Prostate gland (tissue), 2 donors: ENCODE results near the gene SMIM17. TPM values are rescaled to one million over a fixed set of nuclear protein-coding genes. Genes with fewer than 3 reads are reported as not detected.

Source experiments
- DNase-seq: peaks from one replicate; pipeline ENCODE4 v3.0.0-alpha.2; 2019; ENCODE audit warnings: low spot score
- H3K27ac ChIP-seq, 2 donors: fragments of 200-600 bp; sonication (generic); 2 replicates each; pipeline ENCODE4 v1.5.1; 2017 to 2019
- H3K27me3 ChIP-seq: fragments of 200-600 bp; sonication (generic); replicated peaks from 2 replicates; pipeline ENCODE4 v1.5.1; 2019; ENCODE audit not compliant: insufficient read depth
- H3K36me3 ChIP-seq, 2 donors: fragments of 200-600 bp; sonication (generic); 1 replicate in 1 of 2; 2 replicates in 1 of 2; pipeline versions ENCODE4 v1.5.1 to v1.8.1; 2017 to 2019
- H3K4me1 ChIP-seq: fragments of 200-600 bp; sonication (generic); replicated peaks from 2 replicates; pipeline ENCODE4 v1.5.1; 2019
- H3K4me3 ChIP-seq, 2 donors: fragments of 200-600 bp; sonication (generic); 2 replicates each; pipeline ENCODE4 v1.5.1; 2017 to 2019
- H3K9me3 ChIP-seq: fragments of 200-600 bp; sonication (generic); 2 replicates; pipeline ENCODE4 v1.5.1; 2017
- CTCF ChIP-seq, 4 experiments: fragments of 200-600 bp in 2 of 4; fragments of 450-650 bp in 2 of 4; sonication (generic) in 2 of 4; IDR thresholded peaks; 1 replicate in 3 of 4; 2 replicates in 1 of 4; pipeline ENCODE4 v1.5.1; 2016 to 2019; ENCODE audit warnings: antibody characterized with exemption in 4 of 4, mild to moderate bottlenecking in 2 of 4, moderate library complexity in 2 of 4
- POLR2A ChIP-seq: fragments of 450-650 bp; IDR thresholded peaks from one replicate; pipeline ENCODE4 v1.6.1; 2016; ENCODE audit warnings: antibody characterized with exemption, mild to moderate bottlenecking
- POLR2AphosphoS5 ChIP-seq: sonication (generic); formaldehyde crosslinking; IDR thresholded peaks from one replicate; pipeline ENCODE4 v1.6.1; 2017; ENCODE audit warnings: antibody characterized with exemption
- WGBS: methylation state at CpG from one replicate; pipeline ENCODE4 v1.1.5; 2018; 5-methylcytosine and 5-hydroxymethylcytosine counted together
- intact Hi-C: fragments of 100-400 bp; cut with DNase I; formaldehyde crosslinking; loops from one replicate; pipeline ENCODE4 v1.14.2; 2022
- total RNA-seq, 2 donors: library from RNA; depleted of rRNA; stranded (reverse); fragments of >200 nt; gene quantifications; one replicate each; pipeline ENCODE4 v1.1.0, GENCODE V29; 2016

The SMIM17 gene
- total RNA-seq, 2 donors from 2014 or later, result not detected

GRCh38 chr19:56612737-56613136 is 30.2 kb upstream of the SMIM17 start:
- no peaks in the 10 kb centered on the region for H3K4me1 ChIP-seq
- TF ChIP-seq POLR2A (no peak), CTCF (IDR thresholded peaks at IDR 0.05) (no peak), POLR2AphosphoS5 (no peak)
- WGBS, result 86% methylated on average over 2 of the region's 2 CpGs

GRCh38 chr19:56613639-56614038 is 29.3 kb upstream of the SMIM17 start:
- no peak for DNase-seq
- Histone ChIP-seq H3K4me1 (no peaks in the 10 kb centered on the region), H3K36me3 (no peaks in the 10 kb centered on the region), H3K27me3 (no peaks in the 10 kb centered on the region), H3K4me3 (no peak overlapping the region), H3K27ac (no peak overlapping the region), H3K9me3 (no peaks in the 10 kb centered on the region)
- WGBS, result 89% methylated on average over 5 of the region's 5 CpGs
- intact Hi-C loops, result no loop called here
- TF ChIP-seq CTCF (IDR thresholded peaks at IDR 0.05), result no peak
- TF ChIP-seq POLR2AphosphoS5, result no peak
- TF ChIP-seq POLR2A, result no peak

More at GRCh38 chr19:56612737-56613136, 30.2 kb upstream of the SMIM17 start:
- Histone ChIP-seq H3K36me3 (no peaks in the 10 kb centered on the region), H3K9me3 (no peaks in the 10 kb centered on the region), H3K4me3 (no peak overlapping the region), H3K27ac (no peak overlapping the region), H3K27me3 (no peaks in the 10 kb centered on the region)
- intact Hi-C loops, result no loop called here
- no peak for DNase-seq

GRCh38 chr19:56617531-56617930 is 25.4 kb upstream of the SMIM17 start:
- intact Hi-C loops, result no loop called here
- Histone ChIP-seq H3K36me3 (peaks cover 0 to 10% of the 10 kb centered on the region in 2 donors), H3K27me3 (no peaks in the 10 kb centered on the region), H3K4me3 (no peak overlapping the region), H3K27ac (no peak overlapping the region), H3K9me3 (no peaks in the 10 kb centered on the region), H3K4me1 (no peaks in the 10 kb centered on the region)
- no peak for TF ChIP-seq POLR2A
- WGBS, result 89% methylated on average over 8 of the region's 8 CpGs
- DNase-seq, result no peak

GRCh38 chr19:56619121-56619520 is 23.8 kb upstream of the SMIM17 start:
- no peak overlapping the region for H3K4me3 ChIP-seq
- H3K9me3 ChIP-seq, result no peaks in the 10 kb centered on the region
- no peak for DNase-seq
- no peaks in the 10 kb centered on the region for H3K27me3 ChIP-seq
- intact Hi-C loops, result no loop called here
- no peaks in the 10 kb centered on the region for H3K4me1 ChIP-seq
- no peak overlapping the region for H3K27ac ChIP-seq
- 59% methylated on average over 8 of the region's 8 CpGs for WGBS
- TF ChIP-seq CTCF (IDR thresholded peaks at IDR 0.05) (no peak), POLR2AphosphoS5 (no peak), POLR2A (no peak)
- peaks cover 0 to 10% of the 10 kb centered on the region in 2 donors for H3K36me3 ChIP-seq

GRCh38 chr19:56622374-56622773 is 20.6 kb upstream of the SMIM17 start:
- Histone ChIP-seq H3K9me3 (no peaks in the 10 kb centered on the region), H3K4me3 (no peak overlapping the region), H3K4me1 (no peaks in the 10 kb centered on the region), H3K27ac (no peak overlapping the region), H3K27me3 (no peaks in the 10 kb centered on the region), H3K36me3 (peaks cover 0 to 10% of the 10 kb centered on the region in 2 donors)
- intact Hi-C loops, result no loop called here
- WGBS, result 91% methylated on average over 37 of the region's 37 CpGs
- TF ChIP-seq CTCF (IDR thresholded peaks at IDR 0.05), result no peak
- no peak for DNase-seq
